Fibroblast of upper back skin (primary cell): ENCODE results near the gene TMEM11.
"Not testable (repeated sequence)": the region's sequence is repeated elsewhere in the genome, so short reads cannot be mapped to it uniquely, and the experiment has no call there.

ENCODE experiments used
- DNase-seq: peaks from one replicate; pipeline ENCODE4 v3.0.0-alpha.2; 2013

TMEM11 gene

DNA sequence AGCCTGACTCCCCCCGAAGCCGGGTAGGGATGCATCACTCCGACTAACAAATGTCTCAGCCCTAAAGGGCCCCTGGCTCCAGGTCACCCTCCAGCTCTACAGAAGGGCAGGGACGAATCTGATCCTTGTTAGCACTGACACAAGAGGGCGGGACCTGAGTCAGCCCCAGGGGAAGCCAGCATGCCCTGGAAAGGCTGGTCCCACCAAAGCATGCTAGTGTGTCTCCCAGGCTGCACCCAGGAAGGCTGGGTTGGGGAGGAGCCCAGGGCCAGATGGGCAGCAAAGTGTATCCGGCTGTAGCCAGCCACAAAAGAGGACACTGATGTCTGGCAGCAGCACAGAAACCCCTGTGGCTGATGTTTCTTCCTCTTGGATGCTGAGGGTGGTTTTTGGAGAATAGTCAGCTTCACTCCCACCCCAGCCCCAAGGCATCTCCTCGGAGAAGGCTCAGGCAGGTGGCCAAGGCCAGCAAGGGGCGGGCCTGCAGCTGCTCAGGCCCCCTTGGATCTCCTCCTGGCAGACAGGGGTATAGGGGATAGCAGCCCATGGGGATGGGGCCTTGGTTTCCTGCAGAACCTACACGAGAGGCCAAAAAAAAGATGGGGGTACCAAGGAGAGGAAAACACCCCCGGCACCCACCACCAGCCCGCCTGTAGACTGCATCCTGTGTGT, 28.2 kb upstream of the TMEM11 start:
- DNase-seq, result no peak

DNA sequence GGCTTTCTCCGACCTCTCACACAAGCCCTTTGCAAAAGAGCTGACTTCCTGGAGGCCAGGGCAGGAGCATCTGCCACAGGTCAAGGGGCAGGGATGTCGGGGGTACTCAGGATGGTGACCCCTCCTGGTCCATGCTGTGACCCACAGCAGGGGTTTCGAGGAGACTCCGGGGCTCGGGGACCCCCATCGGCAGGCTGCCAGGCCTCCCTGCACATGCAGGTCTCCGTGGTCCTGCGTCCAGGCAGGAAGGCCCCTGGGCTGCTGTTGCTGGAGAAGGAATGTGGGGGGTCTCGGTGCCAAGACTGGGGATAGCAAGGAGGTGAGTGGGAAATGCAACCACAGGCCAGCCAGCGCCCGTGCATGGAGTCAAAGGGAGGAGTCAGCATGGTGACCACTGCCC, 27.6 kb upstream of the TMEM11 start:
- DNase-seq, result no peak

DNA sequence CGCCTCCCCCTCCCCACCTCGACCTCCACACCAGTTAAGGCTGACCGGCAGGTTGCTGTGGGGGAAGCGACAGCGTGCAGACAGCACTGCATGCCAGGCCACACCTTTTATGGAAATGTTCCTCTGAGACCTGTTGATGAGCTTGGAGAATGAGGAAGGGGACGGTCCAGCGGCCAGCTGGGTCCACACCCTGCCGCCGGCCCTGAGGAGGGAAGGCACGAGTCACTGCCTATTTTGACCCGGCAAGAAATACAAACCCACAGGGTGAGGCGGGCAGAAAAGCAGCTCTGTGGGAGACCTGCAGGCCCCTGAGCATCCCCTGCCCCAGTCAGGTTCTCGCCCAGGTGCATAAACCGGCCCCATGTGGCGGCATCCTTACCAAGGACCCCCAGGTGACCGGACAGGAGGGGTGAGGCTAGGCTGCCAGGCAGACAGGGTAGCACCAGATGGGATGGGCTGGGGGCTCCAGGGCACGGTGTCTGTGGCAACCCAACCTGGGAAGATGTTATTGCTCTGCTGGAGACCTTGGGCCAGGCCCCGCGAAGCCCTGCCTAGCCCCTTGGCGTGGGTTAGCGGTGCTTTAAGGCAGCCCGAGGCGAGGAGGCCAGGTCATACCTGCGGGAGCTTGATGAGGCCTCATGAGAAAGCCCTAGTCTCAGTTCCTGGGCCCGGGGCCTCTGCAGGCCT, 26.6 kb upstream of the TMEM11 start:
- no peak for DNase-seq

DNA sequence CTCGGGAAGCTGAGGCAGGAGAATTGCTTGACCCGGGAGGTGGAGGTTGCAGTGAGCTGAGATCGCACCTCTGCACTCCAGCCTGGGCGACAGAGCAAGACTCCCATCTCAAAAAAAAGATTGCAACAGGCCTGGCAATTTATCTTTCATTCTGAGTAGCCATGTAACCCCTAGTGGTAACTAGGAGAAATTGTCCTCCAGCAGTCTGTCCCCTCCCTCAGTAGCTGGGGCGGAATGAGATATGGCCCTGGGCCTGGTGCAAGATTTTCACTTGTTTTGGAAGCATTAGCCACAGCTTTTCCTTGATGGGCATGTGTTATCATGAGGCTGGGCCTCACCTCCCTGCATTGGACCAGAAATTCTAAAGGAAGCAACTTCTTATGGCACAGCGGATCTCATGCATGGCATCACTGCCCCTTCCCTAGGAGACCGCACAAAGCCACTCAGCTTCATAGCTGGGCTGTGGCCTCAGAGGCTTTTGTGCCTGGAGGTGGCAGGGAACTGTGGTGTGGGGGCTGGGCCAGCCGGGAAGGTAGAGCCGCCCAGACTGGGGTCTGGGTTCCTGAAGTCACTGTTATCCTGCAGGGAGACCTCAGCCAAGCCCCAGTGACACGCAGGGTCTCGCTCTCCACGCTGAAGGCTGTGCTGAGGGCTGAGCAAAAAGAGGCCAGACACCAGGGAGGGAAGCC, 25.9 kb upstream of the TMEM11 start:
- peak; percentile 17 for DNase-seq

DNA sequence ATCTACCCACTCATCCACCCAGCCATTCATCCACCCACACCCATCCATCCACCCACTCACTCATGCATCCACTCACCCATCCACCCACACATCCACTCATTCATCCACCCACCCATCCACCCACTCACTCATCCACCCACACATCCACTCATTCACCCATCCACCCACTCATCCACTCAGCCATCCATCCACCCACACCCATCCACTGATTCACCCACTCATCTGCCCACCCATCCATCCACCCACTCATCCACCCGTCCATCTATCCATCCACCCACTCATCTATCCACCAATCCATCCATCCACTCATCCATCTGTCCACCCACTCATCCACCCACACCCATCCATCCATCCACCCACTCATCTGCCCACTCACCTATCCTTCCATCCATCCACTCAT, 22.0 kb upstream of the TMEM11 start:
- no peak for DNase-seq

DNA sequence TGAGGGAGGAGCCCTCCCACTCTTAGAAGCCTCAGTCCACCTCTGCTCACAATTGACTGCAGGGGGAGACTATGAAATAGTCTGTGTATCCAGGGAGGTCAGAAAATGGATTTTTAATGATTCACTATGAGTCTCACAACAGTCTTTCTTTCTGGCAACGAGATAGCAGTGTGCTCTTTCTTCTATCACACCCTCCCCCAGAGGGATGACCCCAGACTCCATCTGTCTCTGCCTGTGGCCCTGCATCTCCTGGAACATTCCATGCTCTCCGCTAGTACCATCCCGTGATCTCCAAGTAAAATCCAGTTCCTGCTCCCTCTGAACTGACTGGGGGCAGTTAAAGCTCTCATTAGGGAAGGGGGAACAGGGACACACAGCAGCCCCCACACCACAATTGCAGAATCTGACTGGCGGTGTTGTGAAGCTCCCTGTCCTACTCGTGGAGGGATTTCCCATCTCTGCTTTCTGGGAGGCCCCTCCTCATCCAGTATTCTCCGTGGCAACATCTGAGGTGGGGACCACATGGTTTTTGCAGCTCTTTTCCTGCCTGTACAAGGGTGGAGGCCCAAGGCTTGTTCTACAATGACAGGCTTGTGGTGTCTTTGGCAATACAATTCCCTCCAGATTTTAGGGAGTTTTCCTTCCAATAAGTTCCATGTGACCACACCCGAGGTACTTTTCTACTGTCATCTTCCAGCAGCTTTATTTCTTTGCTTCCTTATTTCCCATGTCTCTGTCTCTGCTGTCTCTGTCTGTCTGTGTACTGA, 19.8 kb upstream of the TMEM11 start:
- DNase-seq, result no peak

DNA sequence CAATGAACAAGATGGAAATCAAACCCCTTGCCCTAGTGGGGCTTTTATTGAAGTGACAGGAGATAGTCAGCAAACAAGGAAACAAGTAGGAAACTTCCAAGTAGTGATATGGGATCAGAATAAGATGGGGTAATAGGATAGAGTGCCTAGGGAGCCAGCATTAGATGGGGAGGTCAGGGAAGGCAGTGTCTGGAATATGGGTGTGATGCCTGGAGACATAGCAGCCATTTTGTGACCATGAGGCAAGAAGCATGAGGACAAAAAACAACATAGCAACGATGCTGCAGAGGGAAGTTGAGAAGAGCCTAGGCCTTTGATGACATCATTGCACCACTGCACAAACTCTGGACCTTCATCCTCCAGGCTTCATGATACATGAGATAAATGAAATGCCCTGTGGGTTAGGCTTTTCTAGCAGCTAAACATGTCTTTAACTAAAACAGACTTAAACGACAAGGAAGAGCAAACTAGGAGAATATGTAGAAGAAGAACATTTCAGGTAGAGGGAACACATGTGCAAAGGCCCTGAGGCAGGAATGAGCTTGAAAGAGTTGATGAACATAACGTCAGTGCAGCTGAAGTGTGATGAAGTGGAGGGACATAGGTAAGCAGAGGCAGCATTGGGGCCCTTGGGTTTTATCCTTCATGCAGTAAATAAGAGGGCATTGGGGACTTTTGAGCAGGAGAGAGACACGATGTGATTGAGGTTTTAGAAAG, 18.2 kb upstream of the TMEM11 start:
- DNase-seq, result no peak

DNA sequence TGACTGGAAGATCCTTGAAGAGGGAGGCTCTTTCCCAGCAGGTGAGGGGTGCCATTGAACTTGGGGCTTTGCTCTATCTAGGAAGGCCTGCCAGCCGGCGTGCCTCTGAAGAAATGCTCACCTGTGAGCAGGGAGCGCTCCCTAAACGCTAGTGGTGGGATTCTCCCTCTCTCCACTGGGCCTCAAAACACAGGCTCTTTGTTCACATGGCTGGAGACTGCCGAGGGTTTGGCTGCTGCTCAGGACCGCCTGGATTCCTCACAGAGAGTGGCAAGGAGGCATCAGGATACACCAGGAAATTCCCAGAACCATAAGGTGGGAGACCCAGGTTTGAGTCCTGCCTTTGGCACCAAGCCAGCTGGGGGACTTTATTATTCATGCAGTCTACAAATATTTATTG, 17.6 kb upstream of the TMEM11 start:
- DNase-seq, result no peak

DNA sequence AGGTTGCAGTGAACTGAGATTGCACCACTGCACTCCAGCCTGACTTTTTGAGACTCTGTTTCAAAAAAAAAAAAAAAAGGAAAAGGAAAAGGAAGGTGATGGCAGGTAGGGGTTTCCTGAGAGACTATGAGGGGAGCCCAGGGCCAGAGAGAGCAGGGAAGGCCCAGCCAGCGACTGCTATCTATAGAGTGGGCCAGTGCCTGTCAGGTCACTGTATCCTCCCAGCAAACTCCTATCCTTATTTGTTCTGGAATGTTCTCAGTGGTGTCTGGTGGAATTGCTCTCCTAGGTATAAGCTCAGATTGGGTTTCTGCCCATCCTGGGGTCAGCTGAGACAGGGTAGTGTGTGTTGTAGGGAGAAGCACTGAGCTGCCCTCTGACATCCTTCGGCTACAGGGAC, 14.9 kb upstream of the TMEM11 start:
- DNase-seq, result no peak

DNA sequence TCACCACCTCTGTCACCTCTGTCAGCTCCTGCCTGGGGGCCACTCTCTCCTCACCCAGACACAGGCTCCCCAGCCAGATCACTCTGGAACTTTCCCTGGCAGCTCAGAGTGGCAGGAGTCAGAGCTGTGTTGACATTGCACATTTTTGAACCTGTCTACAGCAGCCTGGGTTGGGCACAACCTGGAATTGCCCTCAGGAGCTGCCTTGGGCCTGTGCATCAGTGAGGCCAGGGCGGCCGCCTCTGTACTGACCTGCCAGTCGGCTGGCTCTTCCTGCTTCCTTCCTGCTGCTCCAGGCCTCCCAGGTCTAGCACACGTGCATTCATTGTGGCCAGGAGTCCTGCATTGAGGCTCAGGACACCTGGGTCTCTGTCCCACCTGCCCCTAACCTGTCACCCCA, 14.2 kb upstream of the TMEM11 start:
- no peak for DNase-seq

DNA sequence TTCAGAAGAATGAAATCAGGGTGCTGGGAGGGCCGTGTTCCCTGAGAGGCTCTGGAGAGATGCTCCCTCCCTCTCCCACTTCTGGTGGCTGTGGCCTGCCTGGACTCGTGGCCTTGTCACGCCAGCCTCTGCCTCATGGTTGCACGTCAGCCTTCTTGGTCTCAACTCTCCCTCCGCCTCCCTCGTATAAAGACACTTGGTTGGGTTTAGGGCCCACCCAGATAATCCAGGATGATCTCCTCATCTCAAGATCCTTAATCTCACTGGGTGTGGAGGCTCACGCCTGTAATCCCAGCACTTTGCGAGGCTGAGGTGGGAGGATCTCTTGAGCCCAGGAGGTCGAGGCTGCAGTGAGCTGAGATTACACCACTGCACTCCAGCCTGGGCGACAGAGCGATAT, 13.3 kb upstream of the TMEM11 start:
- not testable (repeated sequence) for DNase-seq

DNA sequence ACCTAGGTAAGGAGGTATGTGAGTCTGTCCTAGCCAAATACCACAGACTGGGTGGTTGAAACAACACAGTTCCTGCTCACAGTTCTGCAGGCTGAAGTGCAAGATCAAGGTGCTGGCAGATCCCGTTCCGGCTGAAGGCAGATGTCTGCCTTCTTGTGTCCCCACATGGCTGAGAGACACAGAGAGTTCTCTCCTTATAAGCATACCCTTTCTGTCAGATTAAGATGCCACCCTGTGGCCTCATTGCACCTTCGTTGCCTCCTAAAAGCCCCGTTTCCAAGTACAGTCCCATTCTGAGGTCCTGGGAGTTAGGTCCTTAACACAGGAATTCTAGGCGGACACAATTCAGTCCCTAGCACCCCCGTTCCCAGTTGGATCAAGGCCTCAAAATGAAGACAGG, 9.1 kb upstream of the TMEM11 start:
- no peak for DNase-seq

DNA sequence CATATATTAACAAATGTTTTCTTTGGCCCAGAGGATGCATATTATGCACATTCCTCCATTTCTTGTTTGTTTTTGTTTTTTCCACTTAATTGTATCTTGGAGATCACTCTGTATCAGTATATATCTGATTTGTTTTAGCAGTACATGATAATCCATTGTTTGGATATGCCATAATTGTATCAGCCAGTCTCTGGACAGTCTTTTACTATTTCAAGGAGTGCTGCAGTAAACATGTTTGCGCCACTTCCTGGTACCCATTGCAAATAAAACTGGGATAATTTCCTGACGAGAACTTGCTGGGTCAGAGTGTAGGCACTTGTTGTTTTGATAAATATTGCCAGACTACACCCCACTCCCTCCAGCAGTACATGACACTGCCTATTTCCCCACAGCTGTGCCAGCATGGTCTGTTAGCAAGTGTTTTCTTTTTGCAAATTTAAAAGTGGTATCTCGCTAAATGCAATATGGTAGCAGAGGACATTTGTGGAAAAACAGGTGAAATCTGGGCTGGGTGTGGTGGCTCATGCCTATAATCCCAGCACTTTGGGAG, 4.9 kb upstream of the TMEM11 start:
- no peak for DNase-seq

DNA sequence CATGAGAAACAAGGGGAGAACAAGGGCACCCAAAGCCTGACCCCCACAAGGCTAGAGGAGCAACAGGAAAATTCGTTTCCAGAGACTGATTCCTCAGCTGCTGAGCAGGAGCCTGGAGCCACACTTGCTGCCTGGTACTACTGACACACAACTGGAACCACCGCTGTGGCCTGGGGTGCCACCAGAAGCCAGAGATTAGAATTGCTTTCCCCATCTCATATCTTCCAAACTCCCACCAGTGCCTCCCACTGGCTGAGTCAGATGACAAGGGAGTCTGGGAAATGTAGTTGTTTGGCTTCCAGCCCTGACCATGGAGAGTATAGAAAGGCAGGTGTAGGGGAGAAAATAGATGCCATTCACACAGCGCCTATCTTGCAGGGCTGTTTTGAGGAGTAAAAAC, 4.1 kb upstream of the TMEM11 start:
- DNase-seq, result no peak

DNA sequence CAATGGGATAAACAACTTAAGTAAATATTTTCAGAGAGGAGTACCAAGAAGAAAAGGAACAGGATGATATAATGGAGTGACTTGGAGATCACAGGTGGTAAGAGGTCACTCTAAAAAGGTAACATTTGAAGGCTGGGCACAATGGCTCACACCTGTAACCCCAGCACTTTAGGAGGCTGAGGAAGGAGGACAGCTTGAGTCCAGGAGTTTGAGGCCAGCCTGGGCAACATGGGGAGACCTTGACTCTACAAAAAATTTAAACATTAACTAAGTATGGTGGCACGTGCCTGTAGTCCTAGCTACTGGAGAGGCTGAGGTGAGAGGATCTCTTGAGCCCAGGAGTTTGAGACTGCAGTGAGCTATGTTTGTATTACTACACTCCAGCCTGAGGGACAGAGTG, 3.4 kb upstream of the TMEM11 start:
- no peak for DNase-seq

DNA sequence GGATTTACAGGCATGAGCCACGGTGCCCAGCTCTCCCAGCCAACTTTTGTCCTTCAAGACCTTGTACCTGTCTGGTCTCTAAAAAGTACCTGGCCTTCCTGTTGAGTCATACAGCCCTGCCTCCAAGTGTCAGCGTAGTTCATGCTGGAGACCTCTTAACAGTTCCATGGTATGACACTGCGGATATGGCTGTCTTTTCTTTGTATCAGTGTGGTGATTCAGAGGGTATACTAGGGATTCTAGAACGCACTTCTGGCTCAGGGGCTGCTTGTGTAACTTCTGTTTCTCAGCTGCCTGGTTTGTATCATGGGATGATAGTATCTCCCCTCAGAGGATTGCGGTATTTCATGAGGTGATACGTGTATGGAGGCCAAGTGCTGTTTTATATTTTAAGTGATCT, 2.0 kb upstream of the TMEM11 start:
- no peak for DNase-seq

DNA sequence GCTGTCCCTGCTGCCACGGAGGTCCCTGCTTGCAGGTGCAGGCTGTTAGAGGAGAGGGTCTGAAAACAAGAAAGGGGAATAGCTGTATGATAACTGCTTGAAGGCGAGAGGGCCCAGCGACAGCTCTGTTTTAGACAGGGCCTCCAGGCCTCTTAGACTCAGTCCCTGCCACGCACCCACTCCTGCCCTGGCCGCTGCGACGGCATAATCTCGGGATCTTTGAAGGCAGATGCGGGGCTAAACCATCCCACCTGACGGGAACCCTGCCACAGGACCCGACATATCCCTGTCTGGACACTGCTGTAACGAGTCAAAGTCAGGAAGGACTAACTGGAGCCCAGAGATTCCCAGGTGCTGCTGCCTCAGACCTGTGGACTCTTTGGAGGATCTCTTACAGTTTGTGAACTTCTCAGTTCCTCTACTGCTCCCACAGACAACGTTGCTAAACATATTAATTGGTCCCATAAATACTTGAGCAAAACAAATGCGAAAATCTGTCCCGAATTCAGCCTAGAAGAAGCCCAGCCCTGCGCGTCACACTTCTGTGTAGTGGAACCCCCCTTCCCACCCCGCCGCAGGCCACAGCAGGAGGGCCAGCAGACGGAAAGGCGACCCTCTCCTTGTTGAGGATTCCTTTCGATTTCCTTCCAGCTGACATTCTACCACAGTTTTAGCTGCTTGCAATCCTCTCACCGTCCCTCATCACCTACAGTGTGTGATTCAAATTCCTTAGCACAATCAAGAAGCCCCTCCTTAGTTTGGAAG, 998 bp upstream of the TMEM11 start:
- peak; percentile 22 for DNase-seq

DNA sequence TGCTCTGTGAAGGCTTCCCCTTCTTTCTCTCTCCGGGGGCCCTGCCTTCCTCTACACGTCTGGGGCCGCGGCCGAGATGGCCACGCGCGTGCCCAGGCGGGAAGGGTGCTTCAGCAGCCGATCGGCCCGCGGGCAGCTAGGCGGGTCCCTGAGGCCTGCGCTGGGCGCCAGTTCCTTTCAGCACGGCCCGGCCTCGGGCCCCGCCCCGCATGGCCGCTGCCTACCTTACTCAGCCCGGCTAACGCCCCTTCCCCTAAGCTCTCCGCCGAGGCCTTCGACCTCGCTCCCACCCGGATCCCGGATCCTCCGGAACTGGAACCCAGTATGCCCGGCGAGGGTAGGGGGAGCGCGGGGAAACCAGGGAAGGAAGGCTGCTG, 335 bp downstream of the TMEM11 start:
- peak; percentile 6 for DNase-seq

DNA sequence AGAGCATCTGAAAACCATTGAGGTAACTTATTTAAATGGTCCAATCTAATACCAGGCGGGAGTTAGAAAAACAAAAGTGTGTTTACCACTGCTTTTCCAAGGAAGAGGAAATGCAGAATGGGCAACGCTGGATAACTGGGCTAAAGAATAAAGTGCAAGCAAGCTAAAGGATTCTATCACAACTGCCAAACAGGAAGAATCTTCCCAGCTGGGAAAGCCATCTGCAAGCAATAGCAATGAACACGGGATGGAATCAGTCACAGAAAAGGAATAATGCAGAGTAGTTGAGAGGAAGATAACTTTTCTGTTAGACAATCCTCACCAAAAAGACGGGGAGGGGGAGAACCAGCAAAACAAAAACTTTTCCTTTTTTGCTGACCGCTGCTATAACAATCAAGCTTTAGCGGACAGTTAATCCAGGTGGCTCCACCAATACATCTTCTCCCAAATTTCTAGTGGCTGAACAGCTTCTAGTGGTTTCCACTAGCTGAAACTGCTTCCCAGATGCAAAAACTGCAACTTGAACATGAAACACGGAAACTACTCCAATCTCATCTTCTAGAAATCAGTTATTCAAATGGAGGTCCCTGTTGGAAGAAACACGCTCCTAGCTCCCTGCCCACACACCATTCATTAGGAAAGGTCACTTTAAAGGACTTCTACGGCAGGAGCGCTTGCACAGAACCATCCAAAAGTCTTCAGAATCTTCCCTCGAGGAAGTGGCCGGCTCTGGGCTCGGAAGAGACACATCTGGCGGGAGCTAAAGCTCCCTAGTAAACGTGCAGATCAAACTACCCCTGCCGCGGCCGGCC, 929 bp downstream of the TMEM11 start:
- DNase-seq, result no peak

DNA sequence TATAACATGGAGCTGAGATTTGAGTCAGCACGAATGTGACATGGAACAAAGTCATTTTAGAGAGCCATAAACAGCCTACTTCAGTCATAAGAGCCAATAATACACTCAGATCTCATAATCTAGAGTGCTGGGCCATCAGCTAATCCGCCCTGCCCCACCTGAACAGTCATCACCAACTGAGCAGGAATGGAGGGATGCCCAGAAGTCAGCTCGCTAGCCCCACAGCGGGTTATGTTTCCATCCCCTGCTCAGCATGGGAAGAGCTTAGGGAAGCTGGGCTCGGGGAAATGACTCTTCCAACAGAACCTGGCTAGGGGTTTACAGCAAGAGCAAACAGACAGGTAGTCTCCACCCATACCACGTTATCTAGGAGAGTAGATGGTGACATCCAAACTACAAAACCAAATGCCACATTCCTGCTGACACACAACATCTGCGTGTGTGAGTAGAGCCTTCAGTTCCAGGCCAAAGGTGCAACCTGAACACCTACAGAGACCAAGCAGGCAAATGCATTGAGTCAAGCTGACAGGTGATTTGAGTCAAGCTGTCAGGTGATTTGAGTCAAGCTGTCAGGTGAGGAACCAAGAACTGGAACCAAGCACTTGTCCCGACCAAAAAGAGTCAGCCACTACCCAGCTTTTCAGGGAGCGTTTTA, 2.0 kb downstream of the TMEM11 start:
- DNase-seq, result no peak
